Measurements from ENCODE around the gene TNFRSF17. TPM values are rescaled to one million over a fixed set of nuclear protein-coding genes. Genes with fewer than 3 reads are reported as not detected.

Gene TNFRSF17
- total and polyA plus RNA-seq, 10 of the 15 experiments (the other 5 are each of a cell fraction or from before 2014, with no cell fraction given) = 106 to 461 (median 179) TPM

GRCh38 chr16:11963706-11964105 is 1.3 kb upstream of the TNFRSF17 start:
- no peaks in the 10 kb centered on the region for H3K27me3 ChIP-seq (replicated peaks in 1 of 2; ENCODE audit: control insufficient read depth in 2 of 2, insufficient read depth in 2 of 2, low read length in 1 of 2)
- in situ Hi-C loops (cut with MboI) = no loop called here

GRCh38 chr16:11966173-11966572 is 1.2 kb downstream of the TNFRSF17 start:
- CTCF ChIA-PET = interaction anchor here (1.3 to 8.5 kb wide), 3 partner anchors 13 to 96 kb away, joined by 3 to 73 read pairs (median 9); partner anchors contain the start of gene SNX29
- TF ChIP-seq MTA2 (IDR thresholded peaks at IDR 0.05; ENCODE audit: low read depth) (peak; percentile 85), ESRRA (IDR thresholded peaks at IDR 0.05; ENCODE audit: low read length) (no peak), RFX5 (IDR thresholded peaks at IDR 0.05; ENCODE audit: low read depth, low read length) (no peak), RAD21 (IDR thresholded peaks at IDR 0.05; ENCODE audit: insufficient read depth, low read depth, low read length) (no peak), CHD1 (IDR thresholded peaks at IDR 0.05; ENCODE audit: low read depth, low read length) (no peak), HCFC1 (IDR thresholded peaks at IDR 0.05; ENCODE audit: low read length) (no peak), TARDBP (IDR thresholded peaks at IDR 0.05; ENCODE audit: borderline replicate concordance) (no peak), ZBED1 (IDR thresholded peaks at IDR 0.05; ENCODE audit: borderline replicate concordance) (peak; percentile 84; the same call in 1 of the 2 replicates), USF2 (IDR thresholded peaks at IDR 0.05; ENCODE audit: borderline replicate concordance, low read depth, low read length) (no peak), ZNF217 (IDR thresholded peaks at IDR 0.05) (peak; percentile 62; the same call in 1 of the 2 replicates), SIN3A (IDR thresholded peaks at IDR 0.05; ENCODE audit: low read depth, low read length) (no peak), IKZF1 (conservative IDR thresholded peaks at IDR 0.05) (peak; percentile 71), BCL11A (IDR thresholded peaks at IDR 0.05; ENCODE audit: low read depth, low read length) (peak; percentile 64; the same call in 1 of the 2 replicates)

More at GRCh38 chr16:11963706-11964105, 1.3 kb upstream of the TNFRSF17 start:
- Histone ChIP-seq H3K9me3 (replicated peaks; ENCODE audit: control insufficient read depth, insufficient read depth, low read length) (no peaks in the 10 kb centered on the region), H3K9ac (ENCODE audit: control insufficient read depth, insufficient read depth, low read length) (peak overlapping the region; percentile 66), H4K20me1 (ENCODE audit: control insufficient read depth, insufficient read depth) (no peaks in the 10 kb centered on the region), H3K4me1 (ENCODE audit: control insufficient read depth, insufficient read depth, low read length) (peaks cover 33% of the 10 kb centered on the region), H3K79me2 (ENCODE audit: control insufficient read depth, insufficient read depth, low read length) (peaks cover 29% of the 10 kb centered on the region), H3K4me2 (ENCODE audit: control insufficient read depth, insufficient read depth) (peak overlapping the region; percentile 88), H3K27ac (ENCODE audit: control insufficient read depth, insufficient read depth) (peak overlapping the region; percentile 95), H3K36me3 (ENCODE audit: control insufficient read depth in 2 of 2, insufficient read depth in 2 of 2, low read length in 1 of 2) (peaks cover 0 to 8% of the 10 kb centered on the region in 2 experiments; a peak in 3 of 4 replicates), H2AFZ (ENCODE audit: control insufficient read depth, low read depth, low read length) (no peak overlapping the region), H3K4me3 (peak overlapping the region; percentile 57)
- no peak for FAIRE-seq
- CTCF ChIA-PET = interaction anchor here (0.7 to 8.5 kb wide), 6 partner anchors 15 to 1250 kb away, joined by 3 to 73 read pairs (median 4); partner anchors contain the start of gene SNX29
- no peak for ATAC-seq
- DNase-seq (ENCODE audit: low read depth, low spot score) = no peak
- BruUV-seq (replicated peaks) = no TSS peak
- WGBS (ENCODE audit: insufficient coverage, insufficient replicate concordance, low lambda C conversion rate, missing lambda C conversion rate) = 50% methylated on average over 6 of the region's 6 CpGs
- POLR2A ChIA-PET = interaction anchor here (0.6 to 9.6 kb wide), 13 partner anchors 12 to 1662 kb away, joined by 3 to 171 read pairs (median 5); partner anchors contain the start of gene SNX29
- RAD21 ChIA-PET (ENCODE audit: unreplicated experiment) = interaction anchor here (1.8 to 8.0 kb wide), 6 partner anchors 15 to 182 kb away, joined by 3 to 162 read pairs (median 14); partner anchors contain the start of gene SNX29
- SMC1A ChIA-PET (ENCODE audit: uncharacterized antibody, unreplicated experiment) = interaction anchor here (0.7 to 7.9 kb wide), 10 partner anchors 9 to 1471 kb away, joined by 3 to 162 read pairs (median 11); partner anchors contain the start of gene SNX29
- intact Hi-C loops (cut with micrococcal nuclease; ENCODE audit: unreplicated experiment) = loop anchor here (10.0 kb wide), 1 partner anchor 61 kb away; no protein-coding TSS in a partner anchor
- TF ChIP-seq STAT3 (IDR thresholded peaks at IDR 0.05; ENCODE audit: low read depth, low read length) (no peak), CREM (IDR thresholded peaks at IDR 0.05; ENCODE audit: low read depth) (0 out of 2 replicates have a peak, but pooled peaks have one; percentile 4)

More at GRCh38 chr16:11966173-11966572, 1.2 kb downstream of the TNFRSF17 start:
- FAIRE-seq = no peak
- no peak overlapping the region for H2AFZ ChIP-seq (ENCODE audit: control insufficient read depth, low read depth, low read length)
- H3K4me1 ChIP-seq (ENCODE audit: control insufficient read depth, insufficient read depth, low read length) = peaks cover 30% of the 10 kb centered on the region
- H3K9ac ChIP-seq (ENCODE audit: control insufficient read depth, insufficient read depth, low read length) = peak overlapping the region; percentile 68
- no peaks in the 10 kb centered on the region for H3K9me3 ChIP-seq (replicated peaks; ENCODE audit: control insufficient read depth, insufficient read depth, low read length)
- H3K79me2 ChIP-seq (ENCODE audit: control insufficient read depth, insufficient read depth, low read length) = peaks cover 37% of the 10 kb centered on the region
- intact Hi-C loops (cut with micrococcal nuclease; ENCODE audit: unreplicated experiment) (loop anchor here (1.0 to 10.0 kb wide), 3 partner anchors 10 to 59 kb away; partner anchors contain the start of gene SNX29), in situ Hi-C loops (cut with MboI) (no loop called here)
- H3K36me3 ChIP-seq (ENCODE audit: control insufficient read depth in 2 of 2, insufficient read depth in 2 of 2, low read length in 1 of 2) = peaks cover 0 to 22% of the 10 kb centered on the region in 2 experiments; a peak in 3 of 4 replicates
- peak overlapping the region; percentile 95 for H3K27ac ChIP-seq (ENCODE audit: control insufficient read depth, insufficient read depth)
- DNase-seq (ENCODE audit: low read depth, low spot score) = peak; percentile 76
- SMC1A ChIA-PET (ENCODE audit: uncharacterized antibody, unreplicated experiment) = interaction anchor here (0.6 to 7.9 kb wide), 11 partner anchors 13 to 101 kb away, joined by 3 to 162 read pairs (median 10); partner anchors contain the start of gene SNX29
- peak overlapping the region; percentile 78 for H3K4me3 ChIP-seq
- WGBS (ENCODE audit: insufficient coverage, insufficient replicate concordance, low lambda C conversion rate, missing lambda C conversion rate) = 2% methylated on average over 7 of the region's 7 CpGs
- ATAC-seq = peak; percentile 51
- POLR2A ChIA-PET = interaction anchor here (0.6 to 9.6 kb wide), 6 partner anchors 13 to 297 kb away, joined by 3 to 171 read pairs (median 9); partner anchors contain the start of gene SNX29
- H3K4me2 ChIP-seq (ENCODE audit: control insufficient read depth, insufficient read depth) = peak overlapping the region; percentile 82
- H4K20me1 ChIP-seq (ENCODE audit: control insufficient read depth, insufficient read depth) = no peaks in the 10 kb centered on the region
- H3K27me3 ChIP-seq (replicated peaks in 1 of 2; ENCODE audit: control insufficient read depth in 2 of 2, insufficient read depth in 2 of 2, low read length in 1 of 2) = no peaks in the 10 kb centered on the region
- RAD21 ChIA-PET (ENCODE audit: unreplicated experiment) = interaction anchor here (0.8 to 8.0 kb wide), 9 partner anchors 7 to 101 kb away, joined by 3 to 162 read pairs (median 11); partner anchors contain the start of gene SNX29
- no TSS peak for BruUV-seq (replicated peaks)
